HG03575 (cell line): ENCODE data around the gene COLQ.
"Not testable (repeated sequence)": the region's sequence is repeated elsewhere in the genome, so short reads cannot be mapped to it uniquely, and the experiment has no call there.

Experiments
- ATAC-seq: cut with Tn5 transposase; IDR thresholded peaks from one replicate; pipeline ENCODE4 v1.9.1; 2021; ENCODE audit not compliant: unreplicated experiment, insufficient number of reproducible peaks, low FRiP score; ENCODE audit errors: extremely low read depth

The COLQ gene

DNA sequence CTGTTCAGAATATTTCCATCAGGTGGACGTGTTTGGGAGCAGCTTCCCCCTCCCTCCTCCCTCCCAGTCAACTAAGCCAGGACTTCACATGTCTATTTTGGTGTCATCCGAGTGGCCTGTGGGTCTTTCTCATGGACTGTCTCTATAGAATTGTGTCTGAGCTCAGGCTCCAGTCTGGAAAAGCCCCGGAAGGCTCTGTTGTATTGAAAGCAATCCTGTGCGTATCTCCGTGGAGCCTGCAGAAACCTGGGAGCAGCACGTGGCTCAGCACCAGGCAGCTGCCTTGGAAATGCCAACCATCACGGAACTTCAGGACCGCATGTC is 25.2 kb downstream of the COLQ start:
- ATAC-seq: no peak

DNA sequence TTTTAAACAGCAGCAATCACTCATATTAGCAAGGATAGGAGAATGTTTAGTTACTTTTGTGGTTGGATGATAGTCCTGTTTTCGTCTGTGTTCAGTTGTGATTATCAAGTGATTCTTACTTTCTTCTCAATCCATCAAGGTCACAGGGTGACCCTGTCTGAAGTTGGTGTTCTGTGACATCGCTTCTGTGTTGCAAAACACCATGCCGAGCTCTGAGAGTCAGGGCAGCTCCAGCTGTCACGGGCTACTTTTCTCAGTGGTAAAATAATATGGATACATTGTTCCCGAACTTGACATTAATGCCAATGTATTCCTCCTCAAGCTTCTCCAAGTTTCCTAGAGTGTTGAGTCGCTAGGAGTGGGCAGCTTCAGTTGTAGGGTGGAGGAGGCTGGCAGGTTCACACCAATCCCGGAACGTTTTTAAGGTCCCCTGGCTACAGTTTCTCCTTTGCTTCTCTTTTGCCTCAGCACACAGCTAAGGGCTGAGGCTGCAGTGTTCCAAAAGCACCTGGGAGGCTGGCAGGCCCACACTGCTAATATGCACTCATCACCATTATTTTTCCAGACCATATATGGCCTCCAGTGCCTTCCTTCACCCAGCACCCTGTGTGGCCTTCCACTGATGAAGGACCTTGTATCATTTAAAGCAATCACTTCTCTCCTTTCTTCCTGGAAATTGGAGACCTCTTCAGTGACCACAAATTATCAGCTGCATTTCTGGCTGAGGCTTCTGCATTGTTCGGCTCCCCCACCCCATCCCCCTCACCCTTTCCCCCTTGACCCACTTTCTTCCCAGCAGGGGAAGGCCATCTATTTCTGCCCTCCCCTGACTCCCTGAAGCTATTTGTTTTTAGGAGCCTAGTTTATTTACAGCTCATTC is 25.8 kb downstream of the COLQ start:
- ATAC-seq: no peak

DNA sequence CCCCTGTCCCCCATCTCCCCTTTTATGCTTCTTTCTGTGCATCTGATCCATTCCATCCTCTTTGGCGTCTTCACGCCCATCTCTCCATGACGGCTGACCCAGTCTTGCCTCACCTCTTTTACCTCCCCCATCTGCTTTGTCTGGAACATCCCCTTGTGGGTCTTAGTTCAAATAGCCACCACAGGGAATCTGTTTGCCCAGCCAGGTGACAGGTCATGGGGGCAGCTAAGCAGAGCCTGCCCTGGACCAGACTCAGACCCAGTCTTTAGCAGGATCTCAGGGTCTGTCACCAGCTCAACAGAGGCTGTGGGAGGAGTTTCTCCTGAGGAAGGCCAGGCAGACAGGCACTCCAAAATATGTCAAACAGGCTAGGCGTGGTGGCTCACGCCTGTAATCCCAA is 28.1 kb downstream of the COLQ start:
- no peak for ATAC-seq

DNA sequence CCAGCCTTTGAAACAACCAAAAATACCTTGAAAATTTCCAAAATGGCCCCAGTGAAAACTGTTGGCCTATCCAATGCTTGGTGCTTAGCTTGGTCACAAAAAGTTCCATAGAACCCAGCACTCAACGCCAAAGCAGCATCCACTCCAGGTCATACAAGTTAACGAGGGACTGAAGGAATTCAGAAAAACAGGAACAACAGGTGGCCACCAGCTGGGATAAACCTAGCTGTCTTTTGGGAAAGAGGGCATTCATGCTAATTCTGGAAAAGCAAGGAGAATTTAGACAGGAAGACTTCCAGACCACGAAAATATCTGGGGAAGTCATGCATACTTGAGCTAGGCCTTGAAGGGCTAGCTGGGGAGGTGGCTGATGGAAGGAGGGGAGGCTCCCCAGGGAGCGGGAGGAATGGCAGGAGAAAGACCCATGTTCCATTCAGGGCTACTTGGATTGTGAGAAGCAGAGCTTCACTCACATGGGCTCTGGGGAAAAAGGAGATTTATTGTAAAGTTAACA is 28.6 kb downstream of the COLQ start:
- ATAC-seq: no peak

DNA sequence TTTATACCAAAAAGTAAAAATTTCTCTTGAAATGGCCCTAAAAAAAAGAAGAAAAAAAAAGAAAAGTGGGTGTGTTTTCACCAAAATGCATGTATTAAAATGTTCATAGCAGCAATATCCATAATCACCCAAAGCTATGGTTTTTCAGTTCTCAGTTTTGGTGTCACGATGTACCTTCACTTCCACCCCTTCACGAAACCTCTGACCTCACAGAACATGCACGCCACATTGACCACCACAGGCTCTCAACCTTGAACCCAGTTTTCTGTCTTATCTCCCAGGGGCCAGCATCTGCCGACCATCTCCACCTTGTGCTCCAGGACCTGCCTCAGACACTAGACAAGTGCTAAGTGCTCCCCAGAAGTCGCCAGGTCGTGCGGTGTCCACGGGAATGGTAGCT is 30.4 kb downstream of the COLQ start:
- ATAC-seq: no peak

DNA sequence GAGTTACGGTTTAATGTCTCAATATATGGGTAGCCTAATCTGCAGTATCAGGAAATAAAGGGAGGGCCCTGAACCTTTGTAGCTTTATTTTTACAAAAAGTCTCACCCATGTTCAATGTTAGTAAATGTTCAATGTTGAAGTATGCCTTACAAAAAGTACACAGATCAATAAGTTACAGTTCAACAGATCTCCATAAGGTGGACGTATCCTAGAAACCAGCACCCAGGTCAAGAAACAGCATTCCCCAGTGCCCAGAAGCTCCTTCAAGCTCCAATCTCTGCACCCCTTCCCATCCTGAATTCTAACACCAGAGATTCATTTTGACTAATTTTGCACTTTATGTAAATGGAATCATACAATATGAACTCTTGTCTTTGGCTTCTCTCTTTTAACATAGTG is 31.3 kb downstream of the COLQ start:
- no peak for ATAC-seq

DNA sequence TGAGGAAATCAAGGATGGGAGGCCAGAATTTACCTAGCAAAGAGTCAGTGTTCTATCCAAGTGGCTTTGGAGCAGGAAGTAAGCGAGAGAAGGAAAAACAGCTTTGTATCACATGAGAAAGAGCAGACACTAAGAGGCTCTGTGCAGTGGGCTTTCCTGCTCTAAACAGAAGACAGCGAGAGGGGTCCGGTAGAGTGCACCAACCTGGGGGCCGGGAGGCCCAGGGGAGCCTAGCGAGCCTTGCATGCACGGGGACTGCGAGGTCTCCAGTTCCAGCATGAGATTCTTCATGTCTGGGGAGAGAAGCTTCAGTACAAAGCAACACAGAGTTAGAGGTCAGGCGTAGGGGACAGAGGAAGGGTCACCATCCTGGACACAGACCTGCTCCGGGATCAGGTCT is 33.5 kb downstream of the COLQ start:
- no peak for ATAC-seq

DNA sequence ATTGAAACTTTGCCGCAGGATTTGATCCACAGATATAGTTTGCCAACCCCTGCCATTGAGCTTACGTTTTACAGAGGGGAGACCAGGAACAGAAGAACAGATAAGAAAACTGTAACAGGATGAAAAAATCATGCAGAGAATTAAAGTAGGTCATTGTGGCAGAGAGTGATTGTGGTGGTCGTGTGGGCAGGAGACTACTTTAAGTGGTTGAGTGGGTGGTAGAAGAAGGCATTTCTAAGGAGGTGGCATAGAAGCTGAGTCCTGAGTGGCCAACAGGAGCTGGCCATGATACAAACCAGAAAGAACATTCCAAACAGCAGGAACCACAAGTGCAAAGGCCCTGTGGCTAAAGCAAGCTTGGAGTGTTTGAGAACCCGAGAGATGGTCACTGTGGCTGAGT is 34.5 kb downstream of the COLQ start:
- ATAC-seq: no peak

DNA sequence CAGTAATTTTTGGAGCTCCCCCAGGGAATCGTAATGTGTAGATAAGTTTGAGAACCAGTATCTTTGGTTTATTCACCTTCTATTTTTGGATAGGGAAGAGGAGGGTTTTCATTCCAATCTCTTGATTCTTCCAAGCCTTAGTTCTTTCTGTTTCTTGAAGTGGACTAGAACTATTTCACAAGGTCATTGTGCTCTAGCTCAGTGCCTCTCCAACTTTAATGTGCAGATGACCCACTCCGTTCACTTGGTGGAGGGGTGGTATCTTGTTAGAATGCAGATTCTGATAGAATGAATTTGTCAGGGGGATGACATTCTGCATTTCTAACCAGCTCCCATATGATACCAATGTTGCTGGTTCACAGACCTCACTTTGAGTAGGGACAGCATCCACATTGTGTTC is 35.5 kb downstream of the COLQ start:
- no peak for ATAC-seq

DNA sequence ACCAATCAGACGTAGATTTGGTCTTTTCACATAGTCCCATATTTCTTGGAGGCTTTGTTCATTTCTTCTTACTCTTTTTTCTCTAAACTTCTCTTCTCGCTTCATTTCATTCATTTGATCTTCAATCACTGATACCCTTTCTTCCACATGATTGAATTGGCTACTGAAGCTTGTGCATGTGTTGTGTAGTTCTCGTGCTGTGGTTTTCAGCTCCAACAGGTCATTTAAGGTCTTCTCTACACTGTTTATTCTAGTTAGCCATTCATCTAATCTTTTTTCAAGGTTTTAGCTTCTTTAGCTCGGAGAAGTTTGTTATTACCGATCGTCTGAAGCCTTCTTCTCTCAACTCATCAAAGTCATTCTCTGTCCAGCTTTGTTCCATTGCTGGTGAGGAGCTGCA is 37.0 kb downstream of the COLQ start:
- ATAC-seq: not testable (repeated sequence)

DNA sequence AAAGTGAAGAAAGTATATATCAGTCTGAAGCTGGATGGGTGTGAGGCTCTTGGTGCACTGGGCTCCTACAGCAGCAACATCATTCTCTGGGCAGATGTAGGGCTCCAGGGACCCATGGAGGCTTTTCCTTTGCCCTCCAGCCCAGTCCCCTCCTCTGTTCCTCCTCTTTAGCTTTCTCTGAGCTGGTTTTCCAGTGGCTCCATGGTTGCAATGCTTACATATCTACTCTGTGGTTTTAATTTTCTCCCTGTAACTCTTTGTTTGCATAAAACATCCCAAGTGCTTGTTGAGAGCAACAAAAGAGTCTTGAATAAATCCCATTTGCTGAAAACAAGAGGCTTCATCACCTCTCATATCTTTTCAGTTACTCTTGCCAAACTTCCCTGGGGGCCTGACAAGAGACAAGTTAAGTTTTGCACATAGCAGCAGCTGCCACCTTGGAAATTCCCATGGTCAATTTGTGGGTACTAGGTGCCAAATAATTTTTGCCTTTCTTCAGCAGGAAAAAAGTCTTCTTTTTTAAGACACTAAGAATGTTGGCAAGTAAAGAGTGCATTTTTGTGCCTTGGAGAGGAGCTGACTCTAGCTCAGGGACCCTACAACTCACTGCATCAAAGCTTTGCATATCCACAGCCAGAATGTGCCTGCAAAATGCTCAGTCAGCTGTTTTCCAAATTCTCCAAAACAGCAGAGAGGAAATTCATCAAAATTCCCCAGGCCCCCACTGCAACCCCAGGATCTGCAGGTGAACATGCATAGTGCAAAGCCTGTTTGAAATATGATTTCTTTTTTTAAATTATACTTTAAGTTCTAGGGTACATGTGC is 41.9 kb downstream of the COLQ start:
- ATAC-seq: no peak

DNA sequence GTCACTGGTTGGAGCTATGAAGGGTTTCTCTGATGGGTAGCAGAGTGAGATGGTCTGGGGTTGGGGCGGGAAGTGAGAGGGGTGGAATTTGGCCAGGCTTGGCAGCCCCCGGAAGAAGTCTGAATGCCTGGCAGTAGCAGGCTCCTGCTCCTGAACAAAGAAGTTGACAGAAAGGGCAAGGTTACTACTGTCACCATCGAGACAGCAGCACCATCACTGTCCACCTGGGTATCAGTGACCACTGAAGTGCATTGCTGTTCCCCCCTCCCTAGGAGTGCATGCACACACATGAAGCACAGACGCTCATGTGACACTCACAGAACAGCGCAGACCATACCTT is 42.9 kb downstream of the COLQ start:
- ATAC-seq: no peak

DNA sequence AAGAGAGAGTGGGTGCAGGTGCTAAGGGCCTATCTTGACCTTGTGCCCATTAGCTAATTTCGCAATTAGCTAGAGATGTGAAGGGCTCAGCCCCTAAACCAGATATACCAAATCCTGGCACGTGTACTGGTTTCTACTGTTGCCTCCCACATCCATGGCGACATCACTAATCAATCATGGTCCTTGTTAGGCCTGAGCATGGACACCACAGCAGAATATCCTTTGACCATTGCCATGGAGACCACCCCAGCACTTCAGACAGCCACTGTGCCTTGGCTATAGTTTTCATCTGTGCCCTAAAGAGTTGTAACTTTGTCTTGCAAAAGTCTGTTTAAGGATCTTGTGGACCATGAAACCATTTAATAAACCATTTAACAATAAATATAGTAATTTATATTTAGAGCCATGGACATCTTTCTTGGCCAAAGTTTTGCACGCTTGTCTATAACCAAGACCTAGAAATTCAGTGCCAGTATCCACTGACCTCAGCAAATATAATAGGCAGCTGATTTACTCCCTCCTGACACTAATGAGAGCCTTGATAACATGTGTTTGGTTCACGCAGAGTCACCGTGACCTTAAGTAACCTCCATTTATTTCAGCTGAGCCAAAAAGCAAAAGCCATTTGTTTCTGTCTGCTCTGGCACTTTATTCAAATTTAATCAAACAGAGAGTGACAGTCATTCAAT is 43.4 kb downstream of the COLQ start:
- no peak for ATAC-seq

DNA sequence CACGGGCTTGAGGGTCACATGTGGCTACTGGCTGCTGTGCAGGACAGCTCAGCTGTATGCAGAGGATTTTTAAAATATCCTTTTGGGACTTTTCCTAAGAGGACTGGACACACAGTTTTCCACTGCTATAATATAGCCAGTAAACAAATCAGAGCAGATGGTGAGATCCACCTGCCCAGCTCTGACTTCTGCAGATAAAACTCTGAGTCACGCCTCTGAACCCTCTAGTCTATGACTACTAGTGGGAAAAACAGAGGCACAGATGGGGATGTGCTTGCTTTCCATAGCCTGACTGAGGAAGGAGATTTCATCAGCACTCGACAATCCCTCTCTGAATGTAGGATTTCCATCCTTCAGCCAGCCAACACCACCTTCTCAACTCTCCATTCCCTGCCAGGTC is 45.1 kb downstream of the COLQ start:
- ATAC-seq: no peak

DNA sequence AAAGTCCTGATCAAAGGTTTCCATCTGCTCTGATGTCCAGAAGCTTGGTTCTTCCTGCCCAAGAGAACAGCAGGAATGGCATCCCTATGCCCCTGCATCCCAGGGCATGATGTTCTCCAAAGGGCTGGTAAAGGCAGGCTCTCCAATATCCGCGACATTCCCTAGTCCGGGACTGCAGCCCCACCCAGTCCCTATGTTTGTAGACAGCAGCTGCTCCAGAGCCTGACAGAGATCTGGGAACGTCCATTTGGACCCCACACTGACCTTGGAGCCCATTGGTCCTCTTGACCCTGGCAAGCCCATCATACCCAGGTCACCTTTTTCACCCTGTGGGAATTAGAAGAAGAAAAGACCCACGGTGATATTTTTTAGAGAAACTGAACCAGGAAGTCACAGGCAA is 46.3 kb downstream of the COLQ start:
- ATAC-seq: no peak

DNA sequence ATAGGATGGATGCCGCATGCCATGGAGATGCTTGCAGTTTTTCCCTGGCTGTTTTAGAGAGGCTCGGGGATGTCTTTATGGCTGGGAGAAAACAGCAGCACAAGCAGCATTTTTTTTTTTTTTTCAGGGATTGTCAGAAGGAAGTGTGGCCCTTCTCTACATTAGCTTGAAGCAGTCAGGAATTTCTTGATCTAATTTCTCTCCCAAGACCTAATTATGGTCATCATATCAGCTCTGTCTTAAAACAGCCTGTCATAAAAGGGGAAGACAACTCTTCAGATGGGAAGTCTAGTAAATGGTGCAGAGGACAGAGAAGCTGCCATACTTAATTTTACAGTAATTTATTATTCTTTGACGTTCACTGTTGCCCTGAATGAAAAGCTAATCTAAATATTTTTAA is 49.6 kb downstream of the COLQ start:
- no peak for ATAC-seq

DNA sequence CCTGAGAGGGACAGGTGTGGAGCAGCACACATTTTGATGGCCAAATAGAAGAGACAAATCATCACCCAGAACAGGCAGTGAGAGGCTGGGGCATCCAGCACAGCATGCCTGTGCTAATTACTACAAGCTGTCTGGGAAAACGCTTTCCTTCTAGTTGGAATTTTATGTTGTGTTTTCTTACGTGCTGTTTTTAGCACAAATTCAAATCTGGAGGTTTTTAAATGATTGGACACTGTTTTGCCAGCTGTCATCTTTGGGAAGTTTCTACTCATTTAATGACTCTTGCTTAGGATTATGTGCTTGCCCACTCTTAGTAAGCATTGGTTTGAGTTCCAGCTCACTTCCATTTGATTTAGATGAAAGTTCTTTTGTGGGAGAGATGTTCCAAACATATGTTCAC is 50.7 kb downstream of the COLQ start:
- no peak for ATAC-seq

DNA sequence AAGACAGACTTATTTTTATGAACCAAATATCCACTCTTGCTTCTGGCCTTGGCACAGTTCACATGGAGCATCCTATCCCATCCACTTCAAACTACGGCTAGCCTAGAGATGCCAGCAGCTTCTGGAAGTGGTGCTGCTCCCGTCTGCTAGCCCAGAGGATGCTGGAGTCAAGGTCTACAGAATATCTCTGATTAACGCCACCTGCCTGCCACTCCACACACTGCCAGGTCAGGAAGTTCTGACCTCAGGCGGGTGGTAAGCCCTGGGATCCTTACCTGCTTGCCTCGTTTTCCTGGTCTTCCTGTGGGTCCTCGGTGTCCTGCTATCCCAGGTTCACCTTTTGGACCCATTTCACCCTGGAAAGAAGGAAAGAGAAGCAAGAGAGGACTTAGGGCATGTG is 51.2 kb downstream of the COLQ start:
- ATAC-seq: no peak

DNA sequence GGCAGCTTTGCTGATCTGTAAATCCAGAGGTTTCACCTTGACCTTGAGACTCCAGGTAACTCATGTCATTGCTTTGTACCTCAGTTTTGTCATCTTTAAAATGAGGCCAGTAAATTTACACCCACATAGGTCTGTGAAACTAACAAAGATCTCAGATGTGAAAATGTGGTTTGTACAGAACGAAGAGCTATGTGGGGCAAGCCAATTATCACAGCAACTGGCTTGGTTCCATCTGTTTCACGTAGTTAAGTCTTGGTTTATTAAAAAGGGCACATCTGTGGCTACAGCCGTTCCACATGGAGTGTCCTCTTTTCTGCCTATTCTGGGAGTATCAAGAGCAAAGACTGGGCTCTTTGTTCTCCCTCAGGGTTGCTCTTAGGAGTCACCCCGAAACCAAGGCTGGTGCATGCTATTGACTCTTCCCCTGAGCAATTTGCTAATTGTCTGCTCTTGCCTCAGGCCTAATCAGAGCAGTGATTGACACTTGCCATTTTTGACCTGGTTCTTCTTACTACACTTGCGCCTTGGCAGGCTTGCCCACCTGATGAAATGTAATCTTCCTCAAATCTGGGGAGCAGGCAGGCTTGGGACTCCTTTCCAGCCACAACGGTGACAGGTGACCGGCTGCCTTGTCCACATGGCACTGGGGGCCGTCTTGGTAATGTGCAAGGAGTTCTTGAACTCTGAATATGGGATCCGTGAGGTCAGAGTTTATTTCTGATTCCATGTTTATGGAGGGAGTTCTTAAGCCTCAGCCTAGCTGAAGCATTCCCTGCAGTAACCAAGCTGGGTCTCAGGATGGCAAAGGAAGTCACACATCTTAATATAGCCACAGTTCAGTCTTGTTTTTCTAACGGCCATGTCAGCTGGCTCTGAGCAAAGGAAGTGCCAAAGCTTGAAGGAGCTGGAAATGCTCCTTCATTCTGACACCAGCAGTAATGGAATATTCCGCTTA is 54.0 kb downstream of the COLQ start:
- no peak for ATAC-seq
